HG03135 (cell line): Measurements from ENCODE around the gene PML.
"Not testable (repeated sequence)": the region's sequence is repeated elsewhere in the genome, so short reads cannot be mapped to it uniquely, and the experiment has no call there.

Source experiments
- ATAC-seq: cut with Tn5 transposase; IDR thresholded peaks from one replicate; pipeline ENCODE4 v1.9.1; 2021; ENCODE audit warnings: mild to moderate bottlenecking, moderate library complexity; ENCODE audit not compliant: unreplicated experiment

Gene PML

DNA sequence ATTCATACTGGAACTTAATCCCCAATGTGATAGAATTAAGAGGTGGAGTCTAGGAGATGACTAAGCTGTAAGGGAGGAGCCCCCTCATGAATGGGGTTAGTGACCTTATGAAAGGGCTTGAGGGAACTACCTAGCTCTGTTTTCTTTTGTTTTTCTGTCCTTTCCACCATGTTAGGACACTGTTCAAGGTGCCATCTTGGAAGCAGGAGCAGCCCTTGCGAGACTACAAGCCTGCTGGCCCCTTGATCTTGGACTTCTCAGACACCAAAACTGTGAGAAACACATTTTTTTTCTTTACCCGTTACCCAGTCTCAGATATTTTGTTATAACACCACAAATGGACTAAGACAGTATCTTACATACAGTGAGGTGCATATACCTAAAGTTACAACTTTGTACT is 61.3 kb downstream of the PML start:
- ATAC-seq: no peak

DNA sequence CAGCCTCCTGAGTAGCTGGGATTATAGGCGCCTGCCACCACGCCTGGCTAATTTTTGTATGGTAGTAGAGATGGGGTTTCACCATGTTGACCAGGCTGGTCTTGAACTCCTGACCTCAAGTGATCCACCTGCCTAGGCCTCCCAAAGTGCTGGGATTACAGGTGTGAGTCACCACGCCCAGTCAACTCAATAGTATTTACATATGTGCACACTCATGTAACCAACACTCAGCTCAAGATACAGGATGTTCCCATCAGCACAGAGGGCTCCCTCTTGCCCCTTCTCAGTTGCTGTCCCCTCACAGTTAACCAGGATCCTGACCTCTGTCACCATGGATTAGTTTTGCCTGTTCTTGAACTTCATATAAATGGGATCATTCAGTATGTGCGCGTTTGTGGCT is 61.8 kb downstream of the PML start:
- ATAC-seq: not testable (repeated sequence)

DNA sequence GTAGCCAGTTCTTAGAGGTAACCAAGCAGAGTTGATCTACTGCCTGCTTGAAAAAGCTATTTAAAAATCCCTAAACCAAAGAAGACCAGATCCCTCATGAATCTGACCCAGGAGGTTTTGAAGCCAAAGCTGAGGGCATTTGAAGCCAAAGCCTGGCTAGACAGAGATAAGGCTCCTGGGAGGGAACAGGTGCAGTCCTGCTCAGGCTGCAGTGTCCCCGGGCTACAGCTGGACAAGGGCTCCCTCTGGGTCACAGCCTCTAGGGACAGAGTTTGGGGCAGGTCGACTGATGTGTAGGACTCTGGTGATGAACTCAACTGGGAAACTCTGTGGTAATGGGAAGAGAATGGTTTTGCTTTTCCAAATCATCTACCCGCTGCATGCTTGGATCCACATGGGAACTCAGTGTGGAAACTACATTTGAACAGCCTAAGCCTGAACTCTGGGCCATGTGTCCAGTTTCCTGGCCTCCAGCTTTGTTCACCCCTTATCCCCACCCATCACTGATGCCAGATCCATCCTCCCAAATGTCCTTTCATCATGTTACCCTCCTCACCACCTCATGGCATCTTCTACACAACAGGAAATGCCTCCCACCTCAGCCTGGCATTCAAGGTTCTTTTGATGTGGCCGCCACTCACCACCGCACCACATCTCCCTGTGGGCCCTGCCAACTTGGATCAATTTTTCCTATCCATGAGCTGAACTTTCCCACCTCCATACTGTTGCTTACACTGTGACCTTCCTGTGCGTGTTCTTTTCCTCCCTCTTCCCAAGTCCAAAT is 64.7 kb downstream of the PML start:
- not testable (repeated sequence) for ATAC-seq

DNA sequence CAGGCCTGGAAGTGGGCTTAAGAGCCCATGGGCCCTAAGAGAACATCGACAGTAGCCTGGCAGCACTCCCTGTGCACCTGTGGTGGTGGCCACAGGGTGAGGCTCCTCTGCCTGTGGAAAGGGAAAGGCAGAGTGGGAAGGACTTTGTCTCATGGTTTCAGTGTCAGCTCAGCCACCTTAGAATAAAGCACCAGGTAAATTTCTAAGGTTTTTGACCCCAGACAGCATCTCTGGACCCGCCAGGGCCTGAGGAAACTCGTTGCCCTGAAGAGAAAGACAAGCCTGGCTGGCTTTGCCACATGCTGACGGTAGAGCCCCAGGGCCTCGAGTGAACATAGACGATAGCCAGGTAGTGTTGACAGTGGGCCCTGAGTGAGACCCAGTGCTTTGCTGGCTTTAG is 65.7 kb downstream of the PML start:
- no peak for ATAC-seq

DNA sequence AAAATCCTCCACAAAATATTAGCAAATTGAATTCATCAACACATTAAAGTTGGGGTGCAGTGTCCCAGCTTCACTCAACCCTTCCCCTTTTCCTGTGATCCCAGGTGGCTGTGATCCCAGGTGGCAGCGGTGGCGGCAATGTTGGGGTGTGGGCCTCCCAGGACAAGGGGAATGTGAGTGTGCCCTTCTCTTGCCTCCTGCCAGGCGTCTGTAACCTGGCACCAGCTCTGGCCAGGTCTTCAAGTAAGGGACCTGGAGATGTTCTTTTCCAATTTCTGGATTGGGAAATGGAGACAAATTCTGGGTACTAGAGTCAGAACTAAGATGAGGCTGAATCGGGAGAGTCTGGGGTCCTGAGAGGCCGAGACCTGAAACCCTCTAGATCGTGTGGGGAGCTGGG is 67.7 kb downstream of the PML start:
- ATAC-seq: no peak

DNA sequence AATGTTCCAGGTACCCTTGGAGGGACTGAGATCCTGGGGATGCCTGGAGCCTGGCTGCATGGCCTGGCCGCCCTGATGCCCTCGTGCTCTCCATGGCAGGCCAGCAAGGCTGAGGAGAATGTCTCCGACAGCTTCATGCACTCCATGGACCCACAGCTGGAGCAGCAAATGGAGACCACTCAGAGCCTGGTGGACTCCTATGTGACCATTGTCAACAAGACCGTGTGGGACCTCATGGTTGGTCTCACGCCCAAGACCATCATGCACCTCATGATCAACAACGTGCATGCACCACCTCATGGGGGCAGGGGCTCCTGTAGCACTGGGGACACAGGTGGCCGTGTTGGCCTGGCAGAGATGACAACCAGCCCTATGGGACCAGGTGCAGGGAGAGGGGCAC is 68.2 kb downstream of the PML start:
- ATAC-seq: no peak

DNA sequence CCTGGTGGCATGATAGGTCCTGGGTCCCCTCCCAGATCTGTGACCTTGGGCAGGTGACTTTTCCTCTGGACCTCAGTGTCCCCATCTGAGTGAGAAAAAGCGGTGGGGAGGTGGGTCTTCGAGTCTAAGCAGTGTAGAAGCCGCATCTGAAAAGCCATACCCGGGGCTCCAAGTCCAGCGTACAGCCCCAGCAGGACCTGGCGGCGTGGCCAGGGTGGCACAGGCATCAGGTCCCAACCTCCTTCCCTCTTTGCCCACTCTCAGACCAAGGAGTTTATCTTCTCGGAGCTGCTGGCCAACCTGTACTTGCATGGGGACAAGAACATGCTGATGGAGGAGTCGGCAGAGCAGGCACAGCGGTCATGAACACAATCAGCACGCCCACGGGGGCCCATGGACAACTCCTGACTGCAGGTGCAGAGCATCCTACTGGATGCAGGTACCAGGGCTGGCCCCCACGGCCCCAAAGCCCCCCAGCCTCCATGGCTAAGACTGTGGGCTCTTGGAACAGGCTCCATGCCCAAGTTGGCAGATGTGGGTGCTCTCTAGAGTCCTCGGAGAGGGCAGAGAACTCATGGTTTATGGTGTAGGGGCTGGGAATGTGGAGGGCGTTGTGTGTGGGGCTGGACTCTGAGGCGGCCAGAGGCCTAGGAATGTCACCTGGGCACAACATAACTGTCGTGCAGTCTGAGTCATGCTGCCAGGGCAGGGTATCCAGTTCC is 69.1 kb downstream of the PML start:
- not testable (repeated sequence) for ATAC-seq

DNA sequence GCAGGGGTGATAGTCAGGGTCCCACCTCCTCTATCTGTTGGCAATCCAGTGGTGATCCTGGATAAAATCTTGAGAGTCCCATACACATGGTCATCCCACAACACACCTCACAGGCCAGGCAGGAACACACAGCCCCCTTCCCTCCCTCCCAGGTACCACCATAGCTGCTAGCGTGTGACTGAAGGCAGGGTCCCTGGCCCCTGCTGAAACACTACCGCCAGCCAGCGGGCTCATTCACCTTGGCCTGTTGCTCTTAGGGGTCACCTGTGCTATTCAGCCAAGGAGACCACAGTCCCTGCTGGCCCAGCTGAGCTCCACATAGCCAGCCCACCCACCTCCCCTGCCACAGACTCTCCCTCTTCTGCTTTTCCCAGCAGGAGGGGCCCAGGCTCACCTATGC is 69.7 kb downstream of the PML start:
- not testable (repeated sequence) for ATAC-seq

DNA sequence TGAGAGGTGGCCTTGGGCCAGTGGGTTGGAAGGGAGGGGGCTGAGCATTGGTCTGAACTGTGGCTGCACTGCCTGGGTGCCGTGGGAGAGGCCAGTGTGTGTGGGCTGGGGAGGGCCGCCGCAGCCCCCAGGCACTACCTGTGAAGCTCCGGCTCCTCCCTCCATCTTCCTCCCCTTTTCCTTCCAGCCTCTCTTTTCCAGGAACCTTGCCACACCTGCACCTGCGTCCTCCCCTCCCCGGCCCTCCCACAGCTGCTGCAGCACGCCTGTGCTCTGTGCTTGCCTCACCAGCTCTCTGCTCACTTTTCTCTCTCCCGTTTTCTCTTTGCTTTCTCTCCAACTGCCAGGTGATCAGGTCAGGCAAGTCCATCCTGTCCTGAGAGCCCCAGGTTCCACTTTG is 70.3 kb downstream of the PML start:
- ATAC-seq: not testable (repeated sequence)

DNA sequence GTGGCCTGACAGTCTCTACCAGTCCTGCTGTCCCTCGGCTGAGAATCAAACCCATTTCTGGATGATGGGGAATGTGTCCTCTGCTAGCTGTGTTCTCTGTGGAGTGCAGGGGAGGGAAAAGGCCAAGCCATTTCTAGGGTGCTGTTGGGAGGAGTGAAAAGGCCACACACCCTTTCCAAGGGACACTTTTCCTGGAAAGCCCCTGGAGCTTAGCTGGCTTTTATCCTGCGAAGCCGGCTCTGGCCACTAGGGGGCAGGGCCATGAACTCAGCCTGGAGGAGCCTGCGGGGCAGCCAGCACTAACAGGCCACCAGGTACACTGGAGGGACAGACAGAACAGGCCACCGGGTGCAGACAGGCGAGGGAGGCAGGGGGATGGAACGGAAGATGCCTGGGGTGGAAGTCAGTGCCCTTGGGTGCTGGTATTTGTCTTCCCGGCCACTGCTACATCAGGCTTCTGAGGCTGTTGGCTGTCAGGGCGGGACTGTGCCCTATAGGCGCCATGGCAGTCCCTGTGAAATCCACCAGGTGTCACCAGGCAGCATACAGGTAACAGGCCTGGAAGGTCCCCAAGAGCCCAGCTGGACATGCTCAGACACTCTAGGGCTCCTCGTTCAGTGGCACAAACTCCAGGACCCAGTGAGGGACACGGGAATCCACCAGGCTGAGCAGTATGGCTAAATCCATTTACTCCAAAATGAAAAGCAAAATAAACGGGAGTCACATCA is 71.3 kb downstream of the PML start:
- peak; percentile 47 for ATAC-seq

DNA sequence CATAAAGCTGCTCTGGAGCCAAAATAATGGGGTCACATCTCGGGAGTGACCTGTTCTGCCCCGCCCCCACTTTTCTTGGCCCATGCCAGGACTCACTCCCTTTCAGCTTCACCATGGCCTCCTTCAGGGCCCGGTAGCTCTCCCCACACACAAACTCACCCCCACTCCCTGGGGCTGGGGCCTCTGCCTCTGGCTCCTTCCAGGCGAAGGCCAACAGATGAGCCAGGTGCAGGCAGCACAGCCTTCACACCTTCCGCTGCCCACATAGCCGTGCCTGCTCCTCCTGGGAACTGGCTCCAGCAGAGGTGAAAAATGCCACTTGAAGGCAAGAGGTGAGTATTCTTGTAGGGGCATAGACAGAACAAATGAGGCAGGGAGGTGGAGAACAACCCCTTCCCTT is 77.1 kb downstream of the PML start:
- ATAC-seq: not testable (repeated sequence)

DNA sequence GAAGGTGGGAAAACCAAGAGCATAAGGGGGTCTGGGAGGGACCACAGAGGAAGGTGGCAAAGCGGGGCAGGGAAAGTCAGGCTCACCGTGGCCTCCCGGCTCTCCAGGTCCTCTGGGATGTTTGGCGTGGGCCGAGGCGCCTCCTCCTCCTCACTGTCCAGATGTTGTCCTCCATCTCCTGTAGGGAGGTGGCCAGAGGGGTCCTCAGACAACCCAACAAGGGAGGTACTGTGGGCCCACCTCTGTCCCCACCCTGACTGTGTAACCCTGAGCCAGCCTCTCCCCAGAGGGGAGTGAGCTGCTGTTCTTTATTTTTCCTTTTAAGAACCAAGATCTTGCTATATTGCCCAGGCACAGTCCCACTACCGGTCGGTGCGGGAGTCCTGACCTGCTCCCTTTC is 77.6 kb downstream of the PML start:
- not testable (repeated sequence) for ATAC-seq

DNA sequence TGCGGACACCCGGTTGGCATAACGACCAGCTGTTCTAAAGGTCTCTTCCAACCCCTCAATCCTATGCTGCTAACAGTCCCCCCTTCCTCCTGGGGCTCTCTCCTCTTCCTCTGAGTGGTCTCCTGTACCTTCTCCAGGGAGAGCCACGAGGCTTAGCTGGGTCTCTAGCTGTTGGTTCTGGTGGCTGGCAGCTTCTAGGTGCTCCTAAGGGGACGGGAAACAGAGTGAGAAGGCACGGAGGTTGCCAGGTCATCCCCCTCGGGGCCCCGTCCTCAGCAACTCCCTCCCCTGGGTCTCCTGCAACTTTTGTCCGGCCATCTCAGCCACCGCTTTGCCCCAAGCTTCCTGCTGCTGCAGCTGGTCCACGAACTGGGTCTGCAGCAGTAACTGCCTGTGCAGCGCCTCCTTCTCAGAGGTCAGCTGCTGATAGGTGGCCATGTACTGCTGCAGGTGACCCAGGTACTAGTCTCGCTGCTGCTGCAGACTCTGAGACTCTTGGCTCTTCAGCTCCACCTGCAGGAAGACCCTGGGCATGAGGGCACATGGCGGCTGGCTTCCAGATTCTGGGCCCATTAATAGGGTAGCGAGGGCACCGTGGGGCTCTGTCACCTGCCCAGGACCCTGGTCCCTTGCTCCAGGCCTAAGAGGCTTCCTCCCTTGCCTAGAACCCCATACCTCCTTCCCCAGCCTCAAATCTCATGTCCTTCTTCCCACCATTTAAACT is 78.3 kb downstream of the PML start:
- not testable (repeated sequence) for ATAC-seq

DNA sequence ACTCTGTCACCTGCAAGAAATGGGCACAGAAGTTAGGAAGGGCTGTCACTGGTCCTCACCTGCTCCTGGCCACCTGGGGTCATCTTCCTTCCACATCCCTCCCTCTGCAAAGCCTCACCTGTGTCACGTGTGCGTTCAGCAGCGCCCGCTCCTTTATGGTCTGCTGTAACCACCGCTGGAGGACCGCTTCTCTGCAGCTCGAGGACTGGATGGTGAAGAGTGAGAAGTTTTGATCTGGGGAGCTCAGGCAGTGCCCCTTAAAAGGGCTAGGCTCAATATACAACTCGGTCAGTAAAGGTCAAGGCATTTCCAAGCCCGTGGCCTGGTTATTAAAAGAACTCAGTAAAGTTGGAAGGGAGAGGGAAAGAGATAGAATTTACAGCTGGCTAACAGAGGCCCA is 81.3 kb downstream of the PML start:
- not testable (repeated sequence) for ATAC-seq

DNA sequence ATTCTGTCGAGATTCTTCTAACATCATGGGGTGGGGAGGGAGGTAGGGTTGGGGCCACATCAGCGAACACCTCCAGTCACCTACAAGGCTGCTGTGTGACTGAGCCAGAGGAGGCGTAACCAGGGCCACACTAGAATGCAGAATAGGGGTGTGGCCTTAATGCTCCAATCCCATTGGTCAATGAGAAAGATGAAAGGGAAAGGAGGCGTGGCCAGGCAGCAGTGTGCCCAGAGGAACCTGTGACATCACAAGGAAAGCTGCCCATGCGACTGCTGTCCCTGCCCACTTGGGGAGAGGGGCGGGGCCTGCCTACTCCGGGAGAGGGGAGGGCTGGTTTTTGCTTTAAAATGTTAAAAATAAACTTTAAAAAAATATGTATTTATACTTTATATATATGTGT is 87.9 kb downstream of the PML start, which contains the start of gene GOLGA6A:
Gene GOLGA6A (minus strand): TSS at position 101 of the 400 bp plus-strand sequence. CDS start 41 bp downstream, at position 60.
- not testable (repeated sequence) for ATAC-seq

DNA sequence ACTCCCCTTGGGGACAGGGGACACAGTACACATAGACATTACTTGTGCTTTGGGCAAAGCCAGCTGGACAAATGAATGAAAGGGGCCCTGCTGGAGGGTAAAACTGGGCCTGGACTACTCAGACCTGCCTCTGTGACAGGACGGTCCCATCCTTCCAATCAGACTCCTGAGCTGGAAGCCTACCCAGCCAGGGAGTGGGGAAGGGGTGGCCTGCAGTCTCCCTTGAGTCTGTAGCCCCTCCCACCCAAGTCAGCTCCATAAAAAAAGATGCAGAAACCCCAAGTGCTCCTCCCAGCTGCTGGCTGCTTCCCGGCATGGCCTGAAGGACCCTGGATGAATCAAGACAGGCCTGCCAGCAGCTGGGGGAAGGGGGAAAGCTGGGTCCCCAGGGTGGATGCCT is 100.1 kb downstream of the PML start:
- not testable (repeated sequence) for ATAC-seq

DNA sequence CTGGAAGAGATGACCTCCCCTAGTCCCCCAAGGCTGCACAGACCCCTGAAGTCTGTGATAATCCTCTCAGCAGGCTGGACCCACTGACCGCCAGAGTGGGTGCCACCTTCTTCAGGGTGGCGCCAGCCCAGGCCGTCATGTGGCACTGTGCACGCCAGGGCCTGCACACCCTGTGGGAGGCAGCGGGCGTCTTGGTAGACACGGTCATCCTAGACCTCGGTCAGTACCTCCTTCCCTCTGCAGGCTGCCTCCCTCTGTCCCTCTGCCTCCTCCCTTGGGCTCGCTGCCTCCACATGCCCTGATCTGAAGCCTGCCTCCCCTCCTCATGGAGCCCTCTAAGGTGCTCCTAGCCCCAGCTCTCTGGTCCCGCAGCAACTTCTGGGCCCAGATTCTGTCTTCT is 101.1 kb downstream of the PML start:
- ATAC-seq: not testable (repeated sequence)

DNA sequence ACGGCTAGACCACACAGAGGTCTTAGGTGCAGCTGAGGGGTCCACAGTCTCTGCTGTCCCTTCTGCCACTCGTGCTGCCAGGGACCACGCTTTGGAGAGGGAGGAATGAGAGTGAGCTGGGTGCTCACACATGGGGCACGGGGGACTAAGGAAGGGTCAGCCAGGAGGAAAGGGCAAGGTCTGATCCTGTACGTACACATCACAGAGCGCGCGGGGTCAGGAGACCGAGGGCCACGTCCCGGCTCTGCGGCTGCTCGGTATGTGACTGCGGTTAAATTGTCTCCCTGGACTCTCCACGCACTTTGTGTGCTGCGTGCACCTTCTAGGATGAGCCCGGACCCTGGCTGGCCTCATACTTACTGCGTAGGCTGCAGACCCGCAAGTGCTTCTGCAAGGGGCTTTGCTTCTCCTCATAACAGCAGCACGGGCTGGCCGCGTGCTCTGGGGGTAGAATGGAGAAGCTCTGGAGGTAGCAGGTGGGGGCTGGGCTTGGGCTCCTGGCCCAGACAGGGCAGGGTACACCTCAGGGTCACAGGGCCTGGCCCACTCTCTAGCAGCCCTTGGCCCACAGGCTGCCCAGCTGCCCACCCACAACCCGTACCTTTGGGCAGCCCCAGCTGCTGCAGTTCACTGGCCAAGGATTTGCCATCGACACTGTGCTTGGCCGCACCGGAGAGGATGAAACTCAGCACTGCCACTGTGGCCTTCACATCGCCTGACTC is 102.4 kb downstream of the PML start:
- ATAC-seq: not testable (repeated sequence)
